Effector CD8-positive, alpha-beta T cell (primary cell): ENCODE results near the gene EXOC7.
"Not testable (repeated sequence)": the region's sequence is repeated elsewhere in the genome, so short reads cannot be mapped to it uniquely, and the experiment has no call there.

Experiments
- DNase-seq: peaks from one replicate; lab custom pipeline; 2025; lab: John Stamatoyannopoulos, UW

The EXOC7 gene

GRCh38 chr17:76088041-76088867 lies 15.3 kb downstream of the EXOC7 start:
- no peak for DNase-seq

DNA sequence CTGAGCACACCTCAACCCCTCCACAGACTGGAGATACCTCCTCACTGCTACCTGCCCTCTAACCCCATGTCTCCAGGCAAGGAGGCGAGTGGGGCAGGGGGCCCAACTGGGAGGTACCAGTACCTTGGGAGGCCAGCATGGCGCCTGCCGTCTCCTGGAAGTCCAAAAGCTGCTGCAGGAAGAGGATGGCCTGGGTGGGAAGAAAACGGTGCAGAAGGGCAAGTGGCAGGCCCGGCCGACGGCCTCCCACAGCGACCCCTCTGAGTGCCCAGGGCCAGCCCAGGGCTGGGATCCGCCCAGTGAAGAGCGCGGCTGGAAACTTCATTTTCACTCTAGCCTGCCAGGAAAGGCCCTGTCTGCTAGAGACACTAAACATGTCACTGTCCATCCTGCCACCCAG lies 16.1 kb downstream of the EXOC7 start:
- DNase-seq, result no peak

DNA sequence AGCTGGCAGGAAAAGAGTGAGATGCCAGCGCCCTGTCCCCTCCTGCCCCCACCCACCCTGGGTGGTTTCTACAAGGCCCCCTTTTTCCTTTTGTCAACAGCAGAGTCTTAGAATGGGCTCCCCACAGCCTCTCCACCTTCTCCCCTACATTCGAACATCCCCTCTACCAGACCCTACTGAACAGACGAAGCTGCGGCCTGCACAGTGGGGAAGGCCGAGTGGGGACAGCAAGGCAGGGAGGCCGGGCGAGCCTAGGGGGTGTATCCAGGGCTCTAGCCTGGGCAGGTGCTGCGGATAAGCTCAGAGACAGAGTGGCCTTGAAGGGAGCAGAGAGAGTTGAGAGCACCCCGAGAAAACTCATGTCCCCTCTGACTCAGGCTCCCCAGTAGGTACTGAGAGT lies 17.2 kb downstream of the EXOC7 start:
- DNase-seq, result no peak

- no peak for DNase-seq
These were observed 17.7 kb downstream of the EXOC7 start for GRCh38 chr17:76085731-76086366.

- DNase-seq, result no peak
These were observed 18.4 kb downstream of the EXOC7 start for GRCh38 chr17:76085066-76085730.

DNA sequence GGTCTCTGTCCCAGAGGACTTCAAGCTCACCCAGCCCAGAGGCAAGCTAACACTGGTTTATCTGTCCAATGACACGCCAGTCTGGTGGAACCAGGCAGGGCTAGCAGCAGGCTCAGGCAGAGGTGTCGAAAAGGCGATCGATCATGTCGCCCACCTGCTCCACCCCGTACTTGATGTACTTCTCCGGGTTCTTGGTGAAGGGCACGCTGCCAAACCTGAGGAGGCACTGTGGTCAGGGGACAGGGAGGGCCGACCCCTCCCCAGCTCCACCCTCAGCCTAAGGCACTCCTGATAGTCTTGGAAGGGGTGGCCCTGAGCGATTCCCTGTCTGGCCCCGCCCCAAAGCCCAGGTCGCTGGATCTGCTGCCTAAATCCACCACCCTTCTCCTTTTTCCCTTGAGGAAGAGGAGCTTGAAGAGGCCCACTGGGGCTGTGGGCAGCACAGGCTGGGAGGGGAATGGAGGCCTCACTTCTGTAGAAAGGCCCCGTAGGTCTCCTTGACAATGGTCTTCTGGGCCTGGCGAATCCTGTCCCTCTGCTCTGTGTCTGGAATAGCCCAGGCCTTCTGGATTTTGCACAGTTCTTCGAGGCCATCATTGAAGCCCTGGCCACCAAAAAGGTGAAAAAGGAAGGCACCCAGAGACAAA lies 19.9 kb downstream of the EXOC7 start:
- no peak for DNase-seq

GRCh38 chr17:76082326-76083251 lies 21.0 kb downstream of the EXOC7 start:
- DNase-seq, result no peak

DNA sequence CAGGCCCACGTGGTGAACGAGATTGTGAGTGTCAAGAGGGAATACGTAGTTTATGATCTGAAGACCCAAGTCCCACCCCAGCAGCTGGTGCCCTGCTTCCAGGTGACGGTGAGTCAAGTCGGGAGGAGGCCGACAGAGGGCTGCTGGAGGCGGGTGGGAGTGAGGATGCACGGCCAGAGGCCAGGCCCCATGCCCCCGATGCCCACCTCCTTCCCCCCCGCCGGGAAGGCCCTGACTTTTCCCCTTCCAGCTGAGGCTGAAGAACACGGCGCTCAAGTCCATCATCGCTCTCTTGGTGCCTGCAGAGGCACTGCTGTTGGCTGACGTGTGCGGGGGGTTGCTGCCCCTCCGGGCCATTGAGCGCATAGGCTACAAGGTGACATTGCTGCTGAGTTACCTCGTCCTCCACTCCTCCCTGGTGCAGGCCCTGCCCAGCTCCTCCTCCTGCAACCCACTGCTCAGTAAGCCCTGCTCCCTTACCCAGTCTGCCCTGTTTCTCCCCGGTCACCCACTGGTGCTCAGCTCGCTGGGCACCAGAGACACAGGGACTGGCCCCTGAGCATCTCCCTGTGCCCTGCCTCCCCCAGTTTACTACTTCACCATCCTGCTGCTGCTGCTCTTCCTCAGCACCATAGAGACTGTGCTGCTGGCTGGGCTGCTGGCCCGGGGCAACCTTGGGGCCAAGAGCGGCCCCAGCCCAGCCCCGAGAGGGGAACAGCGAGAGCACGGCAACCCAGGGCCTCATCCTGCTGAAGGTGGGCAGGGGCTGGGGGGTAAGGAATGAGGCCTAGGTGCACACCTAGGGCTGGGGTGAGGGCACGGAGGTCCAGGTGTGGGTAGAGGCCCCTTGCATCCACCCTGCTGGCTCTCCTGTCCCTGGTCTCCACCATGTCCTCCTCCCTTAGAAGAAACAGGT lies 22.0 kb downstream of the EXOC7 start:
- DNase-seq, result no peak

GRCh38 chr17:76080768-76081287 lies 22.8 kb downstream of the EXOC7 start:
- no peak for DNase-seq

DNA sequence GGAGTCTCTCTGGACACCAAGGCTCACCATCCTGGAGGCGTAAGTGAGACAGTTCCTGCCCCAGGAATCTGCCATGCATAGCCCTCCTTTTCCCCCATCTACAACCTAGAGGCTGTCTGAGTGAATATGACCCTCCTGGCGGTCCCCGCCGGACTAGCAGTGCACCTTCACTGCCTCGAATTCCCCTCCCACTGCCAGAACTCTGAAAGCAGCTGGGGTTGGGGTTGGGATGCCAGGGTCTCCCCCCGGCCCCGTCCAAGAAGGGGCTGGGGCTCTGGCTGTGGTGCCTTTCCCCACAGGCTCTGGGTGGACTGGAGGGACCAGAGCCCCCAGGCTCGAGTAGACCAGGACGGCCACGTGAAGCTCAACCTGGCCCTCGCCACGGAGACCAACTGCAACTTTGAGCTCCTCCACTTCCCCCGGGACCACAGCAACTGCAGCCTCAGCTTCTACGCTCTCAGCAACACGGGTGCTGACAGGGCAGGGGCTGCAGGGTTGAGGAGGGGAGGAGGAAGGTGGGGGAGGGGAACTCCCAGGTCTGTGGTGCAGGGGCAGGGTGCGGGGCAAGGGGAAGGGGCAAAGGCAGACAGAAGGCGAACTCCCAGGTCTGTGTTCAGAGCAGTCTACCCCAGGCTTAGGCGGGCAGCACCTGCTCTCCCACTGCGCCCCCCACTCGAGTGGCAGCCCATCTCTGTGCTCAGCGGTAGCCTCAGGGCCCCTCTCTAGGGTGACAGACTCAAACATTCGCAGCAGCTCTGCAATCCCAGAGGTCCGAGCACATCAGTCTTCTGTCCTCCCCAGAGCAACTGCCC lies 23.4 kb downstream of the EXOC7 start:
- DNase-seq, result no peak

DNA sequence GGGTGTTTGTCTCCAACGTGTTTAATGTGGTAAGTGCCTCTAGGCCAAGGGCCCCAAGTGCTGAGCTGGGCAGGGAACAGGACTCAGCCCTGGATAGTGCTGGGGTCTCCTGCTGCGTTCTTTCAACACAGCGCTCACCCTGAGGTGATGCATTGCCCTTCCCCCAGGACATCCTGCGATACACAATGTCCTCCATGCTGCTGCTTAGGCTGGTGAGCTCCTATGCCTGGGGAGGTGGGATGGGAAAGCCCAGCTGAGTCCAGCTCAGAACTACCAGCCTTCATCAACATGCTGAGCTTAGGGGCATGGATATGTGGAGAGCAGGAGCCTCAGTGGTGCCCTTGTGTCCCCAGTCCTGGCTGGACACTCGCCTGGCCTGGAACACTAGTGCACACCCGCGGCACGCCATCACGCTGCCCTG lies 24.0 kb downstream of the EXOC7 start:
- DNase-seq, result no peak

DNA sequence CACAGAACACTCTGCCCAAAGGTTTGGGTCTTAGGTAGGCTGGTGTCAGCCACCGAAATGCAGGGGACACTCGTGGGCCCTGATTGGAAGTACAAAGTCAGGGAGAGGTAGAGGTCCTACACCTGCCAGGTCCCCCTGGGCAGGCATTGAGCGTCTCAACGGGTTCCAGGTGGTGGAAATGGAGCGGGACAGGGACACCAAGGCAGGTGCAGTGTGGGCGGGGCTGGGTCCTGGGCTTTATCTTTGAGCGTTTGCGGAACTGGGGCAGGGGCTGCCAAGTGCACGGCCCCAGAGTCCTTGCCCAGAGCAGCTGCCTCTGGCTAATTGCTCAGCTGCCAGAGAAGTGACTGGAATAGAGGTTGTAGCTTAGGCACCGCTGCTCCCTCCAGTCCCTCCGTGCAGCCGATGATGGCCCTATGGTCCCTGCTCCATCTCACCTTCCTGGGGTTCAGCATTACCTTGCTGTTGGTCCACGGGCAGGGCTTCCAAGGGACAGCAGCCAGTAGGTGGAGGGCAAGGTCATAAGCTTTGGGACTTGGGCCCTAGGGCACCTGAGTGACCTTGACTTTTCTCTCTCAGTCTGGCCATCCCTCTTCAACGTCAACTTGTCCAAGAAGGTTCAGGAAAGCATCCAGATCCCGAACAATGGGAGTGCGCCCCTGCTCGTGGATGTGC lies 24.6 kb downstream of the EXOC7 start, which contains the start of gene ZACN:
Gene ZACN, plus strand, starts transcription at position 323 of the 675 bp plus-strand sequence. Its CDS starts 83 bp downstream, at position 406.
- DNase-seq, result no peak

DNA sequence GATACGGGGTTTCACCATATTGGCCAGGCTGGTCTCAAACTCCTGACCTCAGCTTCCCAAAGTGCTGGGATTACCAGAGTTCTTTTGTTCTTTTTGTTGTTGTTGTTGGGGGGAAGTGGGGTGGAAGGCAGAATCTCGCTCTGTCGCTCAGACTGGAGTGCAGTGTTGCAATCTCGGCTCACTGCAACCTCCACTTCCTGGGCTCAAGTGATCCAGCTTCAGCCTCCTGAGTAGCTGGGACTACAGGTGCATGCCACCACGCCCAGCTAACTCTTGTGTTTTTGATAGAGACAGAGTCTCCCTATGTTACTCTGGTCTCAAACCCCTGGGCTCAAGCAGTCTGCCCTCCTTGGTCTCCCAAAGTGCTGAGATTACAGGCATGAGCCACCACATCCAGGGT lies 25.2 kb downstream of the EXOC7 start:
- not testable (repeated sequence) for DNase-seq

DNA sequence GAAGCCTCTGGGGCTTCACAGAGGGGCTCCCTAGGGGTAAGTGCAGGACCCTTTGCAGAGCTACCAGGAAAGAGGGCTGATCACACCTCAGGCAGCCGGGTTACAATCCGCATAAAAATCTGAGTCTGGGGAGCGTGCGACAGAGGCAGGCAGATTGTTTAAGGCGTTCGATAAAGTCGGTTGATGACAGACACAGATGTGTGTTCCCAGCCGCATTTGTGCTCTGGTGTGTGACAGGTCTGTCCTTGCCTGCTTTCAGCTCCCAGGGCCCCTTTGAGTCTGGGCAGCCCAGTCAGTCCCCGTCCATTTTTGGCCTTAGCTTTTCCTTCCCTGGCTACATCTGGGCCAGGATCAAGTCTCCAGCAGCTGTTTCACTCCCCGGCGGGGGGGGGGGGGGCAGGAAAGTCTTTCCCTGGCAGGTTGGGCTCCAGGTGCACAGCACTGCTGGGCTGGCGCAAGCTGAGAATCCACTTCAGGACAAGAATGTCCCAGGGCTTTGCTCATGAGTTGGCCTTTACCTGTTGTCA lies 25.9 kb downstream of the EXOC7 start:
- no peak for DNase-seq

GRCh38 chr17:76076765-76077583 lies 26.6 kb downstream of the EXOC7 start:
- peak; percentile 15 for DNase-seq

DNA sequence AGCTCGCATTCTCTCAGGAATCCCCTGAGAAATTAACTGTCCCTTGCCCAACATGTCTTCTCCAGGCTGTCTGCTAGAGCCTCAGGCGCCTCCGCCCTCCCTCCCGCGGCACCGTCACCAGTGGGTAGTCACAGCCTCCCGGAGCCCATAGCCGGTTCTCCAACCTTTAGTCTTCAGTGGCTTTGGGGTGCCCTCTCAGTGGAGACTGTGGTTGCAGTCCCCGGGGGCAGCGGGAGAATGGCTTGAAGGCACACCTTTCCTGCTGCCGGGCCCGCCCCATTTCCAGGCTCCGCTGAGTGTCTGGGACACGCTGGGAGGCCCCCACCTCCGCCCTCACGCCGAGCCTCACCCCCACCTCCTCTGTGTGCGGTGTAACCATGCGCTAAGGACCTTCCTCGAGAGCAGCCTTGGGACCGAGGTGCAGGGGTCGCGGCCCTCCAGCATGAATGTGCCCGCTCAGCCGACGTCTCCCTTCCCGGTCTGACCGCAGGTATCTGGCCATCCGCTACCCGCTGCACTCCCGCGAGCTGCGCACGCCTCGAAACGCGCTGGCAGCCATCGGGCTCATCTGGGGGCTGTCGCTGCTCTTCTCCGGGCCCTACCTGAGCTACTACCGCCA lies 27.3 kb downstream of the EXOC7 start:
- DNase-seq, result no peak
